Subcutaneous adipose tissue (tissue), 4 donors: ENCODE measurements around the gene CDH4. TPM values are rescaled to one million over a fixed set of nuclear protein-coding genes. Genes with fewer than 3 reads are reported as not detected.

Source experiments
- CTCF ChIP-seq: fragments of 450-650 bp; IDR thresholded peaks from one replicate; pipeline ENCODE4 v1.5.1; 2016; ENCODE audit warnings: low read depth, mild to moderate bottlenecking, control low read depth, antibody characterized with exemption, moderate library complexity
- total RNA-seq, 4 donors: library from RNA; depleted of rRNA; stranded (reverse); fragments of >200 nt; gene quantifications; one replicate each; pipeline ENCODE4 v1.1.0, GENCODE V29; 2016

CDH4 gene
- total RNA-seq, 4 donors from 2014 or later = not detected

DNA sequence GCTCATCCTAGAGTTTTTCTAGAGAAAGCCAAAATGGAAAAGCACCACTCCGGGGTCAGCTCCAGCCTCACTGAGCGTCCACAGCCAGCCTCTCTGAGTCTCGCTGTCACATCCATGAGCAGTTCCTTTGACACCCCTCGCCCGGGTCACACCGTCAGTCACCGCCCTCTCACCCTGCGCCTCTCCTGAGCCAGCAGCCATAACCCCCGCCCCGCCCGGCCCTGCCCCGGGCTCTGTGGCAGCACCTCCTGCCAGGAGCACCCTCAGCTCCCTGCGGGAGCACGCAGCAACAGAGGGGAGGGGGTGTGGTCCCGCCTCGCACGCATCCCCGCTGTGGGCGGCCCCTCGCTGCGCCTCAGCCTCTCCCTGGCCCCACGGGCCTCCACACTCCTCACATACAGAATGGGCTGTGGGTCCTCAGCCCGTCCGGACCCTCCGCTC is 545.9 kb downstream of the CDH4 start:
- TF ChIP-seq CTCF = no peak

- TF ChIP-seq CTCF = no peak
Observed at GRCh38 chr20:61798632-61799031, 546.6 kb downstream of the CDH4 start.

DNA sequence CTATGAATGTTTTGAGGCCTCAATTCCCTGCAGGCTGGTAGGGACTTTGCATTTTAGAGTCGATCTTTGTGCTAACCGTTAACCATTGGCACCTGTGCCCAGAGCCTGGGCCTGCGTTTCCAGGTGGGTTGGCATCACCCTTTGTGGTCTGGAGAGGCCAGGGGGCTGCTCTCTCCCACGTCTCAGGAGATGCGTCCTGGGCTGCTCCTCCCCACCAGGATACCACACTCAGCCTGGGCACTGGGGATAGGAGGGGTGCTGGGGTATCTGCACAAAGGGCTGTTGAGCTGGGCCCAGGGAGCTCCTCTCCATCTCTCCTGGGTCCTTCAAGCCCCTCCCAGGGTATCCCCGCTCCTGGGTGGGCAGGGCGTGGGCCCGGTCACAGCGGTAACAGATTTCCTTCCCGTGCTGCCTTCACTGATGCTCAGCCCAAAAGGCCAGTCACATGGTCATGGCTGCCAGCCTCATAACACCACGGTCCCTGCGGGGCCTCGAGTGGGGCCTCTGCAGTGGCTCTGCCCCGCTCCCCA is 547.4 kb downstream of the CDH4 start:
- no peak for TF ChIP-seq CTCF

GRCh38 chr20:61799928-61800327 is 547.9 kb downstream of the CDH4 start:
- no peak for TF ChIP-seq CTCF

GRCh38 chr20:61800359-61801064 is 548.5 kb downstream of the CDH4 start:
- no peak for TF ChIP-seq CTCF

- TF ChIP-seq CTCF = no peak
Observed at GRCh38 chr20:61801065-61801360, 549.0 kb downstream of the CDH4 start.

GRCh38 chr20:61801428-61801827 is 549.4 kb downstream of the CDH4 start:
- no peak for TF ChIP-seq CTCF
